GM18870 (cell line): ENCODE data around the gene TENT5D.
"Not testable (repeated sequence)": the region's sequence is repeated elsewhere in the genome, so short reads cannot be mapped to it uniquely, and the experiment has no call there.

Experiments used
- ATAC-seq: cut with Tn5 transposase; IDR thresholded peaks from one replicate; pipeline ENCODE4 v1.9.1; 2021; ENCODE audit warnings: moderate library complexity; ENCODE audit not compliant: unreplicated experiment

Gene TENT5D

GRCh38 chrX:80420147-80420546 is at the start of gene TENT5D:
TENT5D (plus strand) TSS chrX:80420447; CDS start chrX:80442540, 22,093 bp downstream.
- ATAC-seq: no peak

GRCh38 chrX:80385651-80386050 is 34.6 kb upstream of the TENT5D start:
- not testable (repeated sequence) for ATAC-seq

- no peak for ATAC-seq
Measured at GRCh38 chrX:80388206-80388605, 32.0 kb upstream of the TENT5D start.

- no peak for ATAC-seq
Measured at GRCh38 chrX:80412042-80412441, 8.2 kb upstream of the TENT5D start.

GRCh38 chrX:80423000-80423399 is 2.8 kb downstream of the TENT5D start:
- no peak for ATAC-seq

GRCh38 chrX:80423744-80424143 is 3.5 kb downstream of the TENT5D start:
- ATAC-seq: no peak

GRCh38 chrX:80430826-80431504 is 10.7 kb downstream of the TENT5D start:
- no peak for ATAC-seq

GRCh38 chrX:80431505-80431832 is 11.2 kb downstream of the TENT5D start:
- no peak for ATAC-seq

- ATAC-seq: no peak
Measured at GRCh38 chrX:80432441-80432840, 12.2 kb downstream of the TENT5D start.

- no peak for ATAC-seq
Measured at GRCh38 chrX:80432863-80433262, 12.6 kb downstream of the TENT5D start.

GRCh38 chrX:80468166-80468565 is 47.9 kb downstream of the TENT5D start:
- not testable (repeated sequence) for ATAC-seq

- no peak for ATAC-seq
Measured at GRCh38 chrX:80471582-80471981, 51.3 kb downstream of the TENT5D start.

- ATAC-seq: no peak
Measured at GRCh38 chrX:80485543-80485942, 65.3 kb downstream of the TENT5D start.

GRCh38 chrX:80486299-80486698 is 66.1 kb downstream of the TENT5D start:
- ATAC-seq: no peak

GRCh38 chrX:80489166-80489565 is 68.9 kb downstream of the TENT5D start:
- ATAC-seq: no peak
